HepG2 (cell line): ENCODE data around the gene NID1. TPM values are rescaled to one million over a fixed set of nuclear protein-coding genes. Genes with fewer than 3 reads are reported as not detected.

ENCODE experiments used
- ATAC-seq: fragments of 200-7000 bp; cut with Tn5 transposase; 3 replicates; pipeline ENCODE4 v1.9.1; 2020; ENCODE audit warnings: mild to moderate bottlenecking, moderate library complexity
- BruUV-seq: library from RNA; stranded (reverse); fragments of 400-500 nt; replicated peaks from 2 replicates; lab custom pipeline; 2021; lab: Mats Ljungman, UMichigan
- CTCF ChIA-PET: fragments of 300-600 bp; formaldehyde crosslinking; extraction: SDS; loops from one replicate; lab custom pipeline; 2021; ENCODE audit warnings: low total read pairs, inconsistent platforms, low intra/inter-chr PET ratio; lab: Yijun Ruan, JAX
- POLR2A ChIA-PET: fragments of 350-600 bp; sonication (Branson Sonifier 250); formaldehyde crosslinking; loops from one replicate; lab custom pipeline; 2020; ENCODE audit warnings: antibody characterized with exemption, inconsistent platforms; lab: Yijun Ruan, JAX
- DNase-seq: peaks from one replicate; pipeline ENCODE4 v3.0.0-alpha.2; 2015; ENCODE audit warnings: low spot score
- FAIRE-seq: peaks from 3 replicates; lab custom pipeline; 2011; peaks lifted over from hg19 to GRCh38; lab: Jason Lieb, UNC
- H2AFZ ChIP-seq: one replicate; pipeline ENCODE4 v1.6.1; 2011; ENCODE audit warnings: low read length, inconsistent platforms
- H3K27ac ChIP-seq: fragments of 300-600 bp; 3 replicates; pipeline ENCODE4 v1.8.0; 2011; ENCODE audit warnings: mixed run types, mild to moderate bottlenecking, mixed read lengths, low read length, inconsistent platforms; ENCODE audit not compliant: insufficient read depth; ENCODE audit errors: extremely low read length
- H3K27me3 ChIP-seq, 2 experiments: fragments of 200-600 bp in 1 of 2; 2 replicates in 1 of 2; 3 replicates in 1 of 2; pipeline versions ENCODE4 v1.6.0 to v1.8.0; 2011; ENCODE audit warnings: low read length in 2 of 2, mild to moderate bottlenecking in 2 of 2, moderate library complexity in 2 of 2, inconsistent platforms in 1 of 2; ENCODE audit not compliant: insufficient read depth in 2 of 2, control insufficient read depth in 1 of 2
- H3K36me3 ChIP-seq, 2 experiments: fragments of 200-600 bp in 1 of 2; replicated peaks in 1 of 2; 2 replicates in 1 of 2; 3 replicates in 1 of 2; pipeline versions ENCODE4 v1.5.1 to v1.8.0; 2011; ENCODE audit warnings: low read length in 2 of 2, inconsistent platforms in 1 of 2; ENCODE audit not compliant: insufficient read depth in 2 of 2, control insufficient read depth in 1 of 2
- H3K4me1 ChIP-seq: 2 replicates; pipeline ENCODE4 v1.5.1; 2012; ENCODE audit warnings: low read length, inconsistent platforms; ENCODE audit not compliant: insufficient read depth
- H3K4me2 ChIP-seq: 2 replicates; pipeline ENCODE4 v1.6.0; 2011; ENCODE audit warnings: low read depth, low read length, inconsistent platforms
- H3K4me3 ChIP-seq, 3 experiments: fragments of 200-600 bp in 1 of 3; sonication (generic), shearing (Covaris generic) in 1 of 3; replicated peaks in 1 of 3; 2 replicates each; pipeline ENCODE4 v1.5.1; 2011 to 2016; ENCODE audit warnings: low read length in 3 of 3, inconsistent platforms in 2 of 3, low read depth in 2 of 3, mild to moderate bottlenecking in 2 of 3, control low read depth in 1 of 3, mixed read lengths in 1 of 3; ENCODE audit not compliant: insufficient read depth in 1 of 3
- H3K79me2 ChIP-seq: one replicate; pipeline ENCODE4 v1.6.1; 2011; ENCODE audit warnings: low read length, inconsistent platforms; ENCODE audit not compliant: insufficient read depth
- H3K9ac ChIP-seq: 2 replicates; pipeline ENCODE4 v1.6.0; 2011; ENCODE audit warnings: mild to moderate bottlenecking, low read depth, low read length, inconsistent platforms; ENCODE audit not compliant: insufficient read depth
- H3K9me3 ChIP-seq: 2 replicates; pipeline ENCODE4 v1.5.1; 2012; ENCODE audit warnings: mild to moderate bottlenecking, low read length
- H4K20me1 ChIP-seq: 2 replicates; pipeline ENCODE4 v1.6.0; 2011; ENCODE audit warnings: inconsistent platforms, mild to moderate bottlenecking, low read length, moderate library complexity; ENCODE audit not compliant: insufficient read depth
- FOXP1 ChIP-seq, 2 experiments: fragments of 450-650 bp in 1 of 2; IDR thresholded peaks; 2 replicates each; pipeline ENCODE4 v1.6.1; 2017 to 2018; ENCODE audit warnings: antibody characterized with exemption in 1 of 2
- PHB2 ChIP-seq: fragments of 450-650 bp; IDR thresholded peaks from 2 replicates; pipeline ENCODE4 v1.6.1; 2018; ENCODE audit not compliant: partially characterized antibody
- PHF21A ChIP-seq: sonication (generic); formaldehyde crosslinking; IDR thresholded peaks from 2 replicates; pipeline ENCODE4 v1.5.0; 2020; ENCODE audit warnings: mild to moderate bottlenecking, missing genetic modification reagents
- SOX6 ChIP-seq, 2 experiments: fragments of 450-650 bp in 1 of 2; sonication (generic) in 1 of 2; formaldehyde crosslinking in 1 of 2; IDR thresholded peaks; 2 replicates each; pipeline versions ENCODE4 v1.4.0 to v1.6.1; 2017 to 2020; ENCODE audit warnings: antibody characterized with exemption in 1 of 2, mild to moderate bottlenecking in 1 of 2, missing genetic modification reagents in 1 of 2
- ZBTB8A ChIP-seq: sonication (generic); formaldehyde crosslinking; IDR thresholded peaks from 2 replicates; pipeline ENCODE4 v1.4.0; 2020; ENCODE audit warnings: mild to moderate bottlenecking, low read depth, missing genetic modification reagents, borderline replicate concordance
- ZNF234 ChIP-seq: sonication (generic); formaldehyde crosslinking; conservative IDR thresholded peaks from 2 replicates; pipeline ENCODE4 v1.5.1; 2020; ENCODE audit warnings: mild to moderate bottlenecking, missing genetic modification reagents
- WGBS: methylation state at CpG from one replicate; pipeline ENCODE4 v1.1.6; 2017; ENCODE audit warnings: low lambda C conversion rate; 5-methylcytosine and 5-hydroxymethylcytosine counted together
- in situ Hi-C: cut with HindIII; loops from 2 replicates; pipeline ENCODE4 v1.10.0; 2017; ENCODE audit warnings: low pct_unique_long_range_greater_than_20kb; ENCODE audit not compliant: extremely low pct_ligation_motif_present
- intact Hi-C: fragments of 100-400 bp; cut with micrococcal nuclease; formaldehyde crosslinking; loops from one replicate; pipeline ENCODE4 v1.10.0; 2022; ENCODE audit not compliant: unreplicated experiment
- polyA plus RNA-seq, 8 experiments: library from polyadenylated mRNA; depleted of rRNA in 3 of 8; stranded (reverse) in 7 of 8; unstranded in 1 of 8; fragments of >200 nt; fragmentation: Illumina TruSeq in 4 of 8; extraction: Trizol in 4 of 8; gene quantifications; 2 replicates each; pipeline versions ENCODE4 v1.2.1 to v1.2.3, GENCODE V29; 2011 to 2016; ENCODE audit warnings: low read depth in 4 of 8, missing spikeins in 1 of 8, mixed read lengths in 1 of 8; ENCODE audit not compliant: insufficient read depth in 1 of 8
- total RNA-seq, 5 experiments: library from RNA; depleted of rRNA; stranded (reverse); fragments of >200 nt; fragmentation: Illumina TruSeq; extraction: Trizol; gene quantifications; 2 replicates each; pipeline ENCODE4 v1.2.3, GENCODE V29; 2016; ENCODE audit warnings: low read depth in 1 of 5
- TF ChIP-seq, protein P1 (sequence below): sonication (generic); formaldehyde crosslinking; IDR thresholded peaks from 2 replicates; pipeline ENCODE4 v1.9.0; 2021; ENCODE audit warnings: mild to moderate bottlenecking, missing genetic modification reagents
- TF ChIP-seq, protein P2 (sequence below): fragments of 450-650 bp; IDR thresholded peaks from 2 replicates; pipeline ENCODE4 v1.6.1; 2016

Gene NID1
- total and polyA plus RNA-seq, 2 of the 13 experiments (the other 11 are each of a cell fraction or from before 2014, with no cell fraction given) = 50.2 to 56.1 TPM

DNA sequence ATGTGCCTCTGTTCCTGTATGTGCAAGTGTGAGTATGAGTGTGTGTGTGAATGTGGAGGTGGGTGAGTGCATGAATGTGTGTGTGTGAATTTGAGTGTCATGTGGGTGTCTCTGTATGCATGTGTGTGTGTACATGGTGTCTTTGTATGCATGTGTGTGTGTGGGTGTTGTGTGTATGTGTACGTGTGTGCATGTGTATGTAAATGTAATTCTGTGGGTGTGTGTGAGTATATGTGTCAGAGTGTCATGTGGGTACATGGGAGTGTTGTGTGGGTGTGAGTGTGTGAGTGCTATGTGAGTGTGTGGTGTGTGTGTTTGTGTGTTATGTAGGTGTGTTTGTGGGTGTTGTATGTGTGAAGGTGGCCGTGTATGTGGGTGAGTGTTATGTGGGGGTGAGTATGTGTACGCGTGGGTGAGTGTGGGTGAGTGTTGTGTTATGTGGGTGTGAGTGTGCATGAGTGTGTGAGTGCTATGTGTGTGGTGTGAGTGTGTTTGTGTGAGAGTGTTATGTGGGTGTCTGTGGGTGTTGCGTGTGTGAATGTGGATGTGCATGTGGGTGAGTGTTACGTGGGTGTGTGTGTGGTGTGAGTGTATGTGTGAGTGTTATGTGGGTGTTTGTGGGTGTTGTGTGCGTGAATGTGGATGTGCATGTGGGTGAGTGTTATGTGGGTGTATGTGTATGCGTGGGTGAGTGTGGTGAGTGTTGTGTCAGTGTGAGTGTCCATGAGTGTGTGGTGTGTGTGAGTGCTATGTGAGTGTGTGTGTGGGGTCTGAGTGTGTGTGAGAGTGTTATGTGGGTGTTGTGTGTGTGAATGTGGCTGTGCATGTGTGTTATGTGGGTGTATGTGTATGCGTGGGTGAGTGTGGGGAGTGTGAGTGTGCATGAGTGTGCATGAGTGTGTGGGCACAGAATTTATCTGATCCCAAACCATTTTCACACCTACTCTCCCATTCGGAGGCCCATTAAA is 36.6 kb upstream of the NID1 start:
- H3K79me2 ChIP-seq = no peaks in the 10 kb centered on the region
- peaks cover 41% of the 10 kb centered on the region for H3K4me1 ChIP-seq
- no peak for ATAC-seq
- peak; percentile 6; the same call in 1 of the 2 replicates for TF ChIP-seq SOX6 (IDR thresholded peaks at IDR 0.05)
- no peak for TF ChIP-seq SOX6 (CRISPR knock-in tag; IDR thresholded peaks at IDR 0.05)
- TF ChIP-seq ZNF234 (CRISPR knock-in tag) = no peak
- peak; percentile 55 for TF ChIP-seq PHB2
- TF ChIP-seq PHF21A = no peak
- TF ChIP-seq FOXP1 (IDR thresholded peaks at IDR 0.05) = 0 out of 2 replicates have a peak, but pooled peaks have one; percentile 20
- TF ChIP-seq FOXP1 (CRISPR knock-in tag; IDR thresholded peaks at IDR 0.05) = no peak
- no peak for TF ChIP-seq ZBTB8A (CRISPR knock-in tag)
- TF ChIP-seq, protein P1, sequence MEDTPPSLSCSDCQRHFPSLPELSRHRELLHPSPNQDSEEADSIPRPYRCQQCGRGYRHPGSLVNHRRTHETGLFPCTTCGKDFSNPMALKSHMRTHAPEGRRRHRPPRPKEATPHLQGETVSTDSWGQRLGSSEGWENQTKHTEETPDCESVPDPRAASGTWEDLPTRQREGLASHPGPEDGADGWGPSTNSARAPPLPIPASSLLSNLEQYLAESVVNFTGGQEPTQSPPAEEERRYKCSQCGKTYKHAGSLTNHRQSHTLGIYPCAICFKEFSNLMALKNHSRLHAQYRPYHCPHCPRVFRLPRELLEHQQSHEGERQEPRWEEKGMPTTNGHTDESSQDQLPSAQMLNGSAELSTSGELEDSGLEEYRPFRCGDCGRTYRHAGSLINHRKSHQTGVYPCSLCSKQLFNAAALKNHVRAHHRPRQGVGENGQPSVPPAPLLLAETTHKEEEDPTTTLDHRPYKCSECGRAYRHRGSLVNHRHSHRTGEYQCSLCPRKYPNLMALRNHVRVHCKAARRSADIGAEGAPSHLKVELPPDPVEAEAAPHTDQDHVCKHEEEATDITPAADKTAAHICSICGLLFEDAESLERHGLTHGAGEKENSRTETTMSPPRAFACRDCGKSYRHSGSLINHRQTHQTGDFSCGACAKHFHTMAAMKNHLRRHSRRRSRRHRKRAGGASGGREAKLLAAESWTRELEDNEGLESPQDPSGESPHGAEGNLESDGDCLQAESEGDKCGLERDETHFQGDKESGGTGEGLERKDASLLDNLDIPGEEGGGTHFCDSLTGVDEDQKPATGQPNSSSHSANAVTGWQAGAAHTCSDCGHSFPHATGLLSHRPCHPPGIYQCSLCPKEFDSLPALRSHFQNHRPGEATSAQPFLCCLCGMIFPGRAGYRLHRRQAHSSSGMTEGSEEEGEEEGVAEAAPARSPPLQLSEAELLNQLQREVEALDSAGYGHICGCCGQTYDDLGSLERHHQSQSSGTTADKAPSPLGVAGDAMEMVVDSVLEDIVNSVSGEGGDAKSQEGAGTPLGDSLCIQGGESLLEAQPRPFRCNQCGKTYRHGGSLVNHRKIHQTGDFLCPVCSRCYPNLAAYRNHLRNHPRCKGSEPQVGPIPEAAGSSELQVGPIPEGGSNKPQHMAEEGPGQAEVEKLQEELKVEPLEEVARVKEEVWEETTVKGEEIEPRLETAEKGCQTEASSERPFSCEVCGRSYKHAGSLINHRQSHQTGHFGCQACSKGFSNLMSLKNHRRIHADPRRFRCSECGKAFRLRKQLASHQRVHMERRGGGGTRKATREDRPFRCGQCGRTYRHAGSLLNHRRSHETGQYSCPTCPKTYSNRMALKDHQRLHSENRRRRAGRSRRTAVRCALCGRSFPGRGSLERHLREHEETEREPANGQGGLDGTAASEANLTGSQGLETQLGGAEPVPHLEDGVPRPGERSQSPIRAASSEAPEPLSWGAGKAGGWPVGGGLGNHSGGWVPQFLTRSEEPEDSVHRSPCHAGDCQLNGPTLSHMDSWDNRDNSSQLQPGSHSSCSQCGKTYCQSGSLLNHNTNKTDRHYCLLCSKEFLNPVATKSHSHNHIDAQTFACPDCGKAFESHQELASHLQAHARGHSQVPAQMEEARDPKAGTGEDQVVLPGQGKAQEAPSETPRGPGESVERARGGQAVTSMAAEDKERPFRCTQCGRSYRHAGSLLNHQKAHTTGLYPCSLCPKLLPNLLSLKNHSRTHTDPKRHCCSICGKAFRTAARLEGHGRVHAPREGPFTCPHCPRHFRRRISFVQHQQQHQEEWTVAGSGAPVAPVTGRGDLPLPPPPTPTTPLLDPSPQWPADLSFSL (CRISPR knock-in tag) = peak; percentile 58; the same call in 1 of the 2 replicates
- TF ChIP-seq, protein P2, sequence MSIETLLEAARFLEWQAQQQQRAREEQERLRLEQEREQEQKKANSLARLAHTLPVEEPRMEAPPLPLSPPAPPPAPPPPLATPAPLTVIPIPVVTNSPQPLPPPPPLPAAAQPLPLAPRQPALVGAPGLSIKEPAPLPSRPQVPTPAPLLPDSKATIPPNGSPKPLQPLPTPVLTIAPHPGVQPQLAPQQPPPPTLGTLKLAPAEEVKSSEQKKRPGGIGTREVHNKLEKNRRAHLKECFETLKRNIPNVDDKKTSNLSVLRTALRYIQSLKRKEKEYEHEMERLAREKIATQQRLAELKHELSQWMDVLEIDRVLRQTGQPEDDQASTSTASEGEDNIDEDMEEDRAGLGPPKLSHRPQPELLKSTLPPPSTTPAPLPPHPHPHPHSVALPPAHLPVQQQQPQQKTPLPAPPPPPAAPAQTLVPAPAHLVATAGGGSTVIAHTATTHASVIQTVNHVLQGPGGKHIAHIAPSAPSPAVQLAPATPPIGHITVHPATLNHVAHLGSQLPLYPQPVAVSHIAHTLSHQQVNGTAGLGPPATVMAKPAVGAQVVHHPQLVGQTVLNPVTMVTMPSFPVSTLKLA = peak; percentile 70
- DNase-seq = no peak
- in situ Hi-C loops (loop anchor here (5.0 to 25.0 kb wide), 6 partner anchors 391 to 1461 kb away; no protein-coding TSS in a partner anchor), intact Hi-C loops (loop anchor here (2.0 to 10.0 kb wide), 3 partner anchors 351 to 1023 kb away; no protein-coding TSS in a partner anchor)
- H3K27ac ChIP-seq = no peak overlapping the region
- H3K9me3 ChIP-seq = peaks cover 8% of the 10 kb centered on the region; the same call in 1 of the 2 replicates
- H4K20me1 ChIP-seq = no peaks in the 10 kb centered on the region
- peaks cover 2 to 5% of the 10 kb centered on the region in 2 experiments; a peak in 1 of 5 replicates for H3K27me3 ChIP-seq
- ChIA-PET POLR2A (no interaction called here), CTCF (no interaction called here)
- WGBS = 47% methylated on average over 10 of the region's 10 CpGs
- H2AFZ ChIP-seq = no peak overlapping the region
- no peak overlapping the region for H3K4me2 ChIP-seq
- no peak overlapping the region for H3K4me3 ChIP-seq
- no peak for FAIRE-seq
- no TSS peak for BruUV-seq
- H3K9ac ChIP-seq = no peak overlapping the region
- no peaks in the 10 kb centered on the region for H3K36me3 ChIP-seq
